ENCODE data around the gene NAPA. TPM values are rescaled to one million over a fixed set of nuclear protein-coding genes. Genes with fewer than 3 reads are reported as not detected.

The NAPA gene
- total RNA-seq, 1 experiment from 2014 or later = 61.3 TPM

DNA sequence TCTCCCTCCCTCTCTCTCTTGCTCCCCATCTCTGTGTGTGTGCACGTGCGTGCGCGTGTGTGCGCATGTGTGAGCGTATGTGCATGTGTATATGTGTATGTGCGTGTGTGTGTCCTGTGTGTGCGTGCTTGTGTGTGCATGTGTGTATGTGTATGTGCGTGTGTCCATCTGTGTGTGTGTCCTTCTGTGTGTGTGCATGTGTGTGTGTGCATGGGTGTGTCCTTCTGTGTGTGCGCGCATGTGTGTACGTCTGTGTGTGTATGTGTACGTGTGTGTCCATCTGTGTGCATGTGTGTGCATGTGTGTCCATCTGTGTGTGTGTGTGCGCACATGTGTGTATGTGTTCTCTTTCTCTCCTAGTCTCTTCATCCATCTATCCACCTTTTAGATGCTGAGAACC, 55.4 kb downstream of the NAPA start:
- H3K4me1 Mint-ChIP-seq = peaks cover 6% of the 10 kb centered on the region
- no peak for ATAC-seq
- 0 out of 2 replicates have a peak, but pooled peaks cover 3% of the 10 kb centered on the region for H3K9me3 Mint-ChIP-seq
- CTCF ChIA-PET = no interaction called here
- no peak overlapping the region for H3K27ac Mint-ChIP-seq
- DNase-seq (ENCODE audit: low spot score) = no peak
- no peak overlapping the region for H3K4me3 Mint-ChIP-seq
- TF ChIP-seq, protein P1, sequence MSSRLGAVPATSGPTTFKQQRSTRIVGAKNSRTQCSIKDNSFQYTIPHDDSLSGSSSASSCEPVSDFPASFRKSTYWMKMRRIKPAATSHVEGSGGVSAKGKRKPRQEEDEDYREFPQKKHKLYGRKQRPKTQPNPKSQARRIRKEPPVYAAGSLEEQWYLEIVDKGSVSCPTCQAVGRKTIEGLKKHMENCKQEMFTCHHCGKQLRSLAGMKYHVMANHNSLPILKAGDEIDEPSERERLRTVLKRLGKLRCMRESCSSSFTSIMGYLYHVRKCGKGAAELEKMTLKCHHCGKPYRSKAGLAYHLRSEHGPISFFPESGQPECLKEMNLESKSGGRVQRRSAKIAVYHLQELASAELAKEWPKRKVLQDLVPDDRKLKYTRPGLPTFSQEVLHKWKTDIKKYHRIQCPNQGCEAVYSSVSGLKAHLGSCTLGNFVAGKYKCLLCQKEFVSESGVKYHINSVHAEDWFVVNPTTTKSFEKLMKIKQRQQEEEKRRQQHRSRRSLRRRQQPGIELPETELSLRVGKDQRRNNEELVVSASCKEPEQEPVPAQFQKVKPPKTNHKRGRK (CRISPR knock-in tag; IDR thresholded peaks at IDR 0.05; ENCODE audit: borderline replicate concordance) = no peak
- TF ChIP-seq, protein P2, sequence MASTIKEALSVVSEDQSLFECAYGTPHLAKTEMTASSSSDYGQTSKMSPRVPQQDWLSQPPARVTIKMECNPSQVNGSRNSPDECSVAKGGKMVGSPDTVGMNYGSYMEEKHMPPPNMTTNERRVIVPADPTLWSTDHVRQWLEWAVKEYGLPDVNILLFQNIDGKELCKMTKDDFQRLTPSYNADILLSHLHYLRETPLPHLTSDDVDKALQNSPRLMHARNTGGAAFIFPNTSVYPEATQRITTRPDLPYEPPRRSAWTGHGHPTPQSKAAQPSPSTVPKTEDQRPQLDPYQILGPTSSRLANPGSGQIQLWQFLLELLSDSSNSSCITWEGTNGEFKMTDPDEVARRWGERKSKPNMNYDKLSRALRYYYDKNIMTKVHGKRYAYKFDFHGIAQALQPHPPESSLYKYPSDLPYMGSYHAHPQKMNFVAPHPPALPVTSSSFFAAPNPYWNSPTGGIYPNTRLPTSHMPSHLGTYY (CRISPR knock-in tag; IDR thresholded peaks at IDR 0.05) = no peak
- TF ChIP-seq NFE2L1 (CRISPR knock-in tag; IDR thresholded peaks at IDR 0.05) (no peak), GTF2I (CRISPR knock-in tag; conservative IDR thresholded peaks at IDR 0.05) (no peak), SMAD4 (CRISPR knock-in tag; IDR thresholded peaks at IDR 0.05) (no peak), ARID4B (CRISPR knock-in tag; IDR thresholded peaks at IDR 0.05; ENCODE audit: borderline replicate concordance) (no peak), ZNF121 (CRISPR knock-in tag; IDR thresholded peaks at IDR 0.05) (no peak), TEAD4 (CRISPR knock-in tag; IDR thresholded peaks at IDR 0.05) (no peak)
- TF ChIP-seq, protein P3, sequence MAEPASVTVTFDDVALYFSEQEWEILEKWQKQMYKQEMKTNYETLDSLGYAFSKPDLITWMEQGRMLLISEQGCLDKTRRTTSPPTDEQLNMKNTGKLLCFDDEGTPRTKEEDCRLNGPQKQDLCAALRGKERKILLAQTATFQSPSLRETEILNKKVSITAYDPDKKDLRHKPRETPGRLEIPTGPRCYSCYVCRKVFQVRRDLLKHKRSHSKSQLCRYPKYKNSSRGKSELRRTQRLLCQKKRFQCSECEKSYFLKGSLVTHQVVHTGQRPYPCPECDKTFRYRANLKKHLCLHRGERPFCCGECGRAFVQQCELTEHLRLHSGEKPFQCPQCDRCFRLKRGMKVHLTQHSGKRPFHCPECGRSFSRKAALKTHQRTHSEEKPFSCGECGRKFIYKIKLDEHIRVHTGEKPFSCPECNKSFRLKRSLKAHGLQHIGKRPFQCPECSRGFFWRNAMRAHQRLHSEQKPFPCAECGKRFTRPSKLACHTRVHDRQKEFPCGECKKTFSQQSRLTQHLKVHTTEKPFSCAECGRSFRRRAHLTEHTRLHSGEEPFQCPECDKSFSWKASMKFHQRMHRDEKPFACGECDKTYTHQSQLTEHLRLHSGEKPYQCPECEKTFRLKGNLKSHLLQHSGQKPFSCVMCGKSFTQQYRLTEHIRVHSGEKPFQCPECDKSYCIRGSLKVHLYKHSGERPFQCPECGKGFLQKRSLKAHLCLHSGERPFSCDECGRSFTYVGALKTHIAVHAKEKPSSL (CRISPR knock-in tag; conservative IDR thresholded peaks at IDR 0.05) = no peak
- POLR2A ChIA-PET = no interaction called here
- H3K36me3 Mint-ChIP-seq = peaks cover 4% of the 10 kb centered on the region; the same call in 1 of the 2 replicates
- peaks cover 18% of the 10 kb centered on the region for H3K27me3 Mint-ChIP-seq (ENCODE audit: low read depth)

GRCh38 chr19:47458672-47459071, 56.2 kb downstream of the NAPA start:
- DNase-seq (ENCODE audit: low spot score) = no peak
- POLR2A ChIA-PET = no interaction called here
- TF ChIP-seq, protein P4, sequence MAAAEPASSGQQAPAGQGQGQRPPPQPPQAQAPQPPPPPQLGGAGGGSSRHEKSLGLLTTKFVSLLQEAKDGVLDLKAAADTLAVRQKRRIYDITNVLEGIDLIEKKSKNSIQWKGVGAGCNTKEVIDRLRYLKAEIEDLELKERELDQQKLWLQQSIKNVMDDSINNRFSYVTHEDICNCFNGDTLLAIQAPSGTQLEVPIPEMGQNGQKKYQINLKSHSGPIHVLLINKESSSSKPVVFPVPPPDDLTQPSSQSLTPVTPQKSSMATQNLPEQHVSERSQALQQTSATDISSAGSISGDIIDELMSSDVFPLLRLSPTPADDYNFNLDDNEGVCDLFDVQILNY (CRISPR knock-in tag; IDR thresholded peaks at IDR 0.05) = no peak
- TF ChIP-seq, protein P2 (CRISPR knock-in tag; IDR thresholded peaks at IDR 0.05) = no peak
- TF ChIP-seq, protein P5, sequence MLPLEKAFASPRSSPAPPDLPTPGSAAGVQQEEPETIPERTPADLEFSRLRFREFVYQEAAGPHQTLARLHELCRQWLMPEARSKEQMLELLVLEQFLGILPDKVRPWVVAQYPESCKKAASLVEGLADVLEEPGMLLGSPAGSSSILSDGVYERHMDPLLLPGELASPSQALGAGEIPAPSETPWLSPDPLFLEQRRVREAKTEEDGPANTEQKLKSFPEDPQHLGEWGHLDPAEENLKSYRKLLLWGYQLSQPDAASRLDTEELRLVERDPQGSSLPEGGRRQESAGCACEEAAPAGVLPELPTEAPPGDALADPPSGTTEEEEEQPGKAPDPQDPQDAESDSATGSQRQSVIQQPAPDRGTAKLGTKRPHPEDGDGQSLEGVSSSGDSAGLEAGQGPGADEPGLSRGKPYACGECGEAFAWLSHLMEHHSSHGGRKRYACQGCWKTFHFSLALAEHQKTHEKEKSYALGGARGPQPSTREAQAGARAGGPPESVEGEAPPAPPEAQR (CRISPR knock-in tag; IDR thresholded peaks at IDR 0.05) = no peak
- TF ChIP-seq, protein P6, sequence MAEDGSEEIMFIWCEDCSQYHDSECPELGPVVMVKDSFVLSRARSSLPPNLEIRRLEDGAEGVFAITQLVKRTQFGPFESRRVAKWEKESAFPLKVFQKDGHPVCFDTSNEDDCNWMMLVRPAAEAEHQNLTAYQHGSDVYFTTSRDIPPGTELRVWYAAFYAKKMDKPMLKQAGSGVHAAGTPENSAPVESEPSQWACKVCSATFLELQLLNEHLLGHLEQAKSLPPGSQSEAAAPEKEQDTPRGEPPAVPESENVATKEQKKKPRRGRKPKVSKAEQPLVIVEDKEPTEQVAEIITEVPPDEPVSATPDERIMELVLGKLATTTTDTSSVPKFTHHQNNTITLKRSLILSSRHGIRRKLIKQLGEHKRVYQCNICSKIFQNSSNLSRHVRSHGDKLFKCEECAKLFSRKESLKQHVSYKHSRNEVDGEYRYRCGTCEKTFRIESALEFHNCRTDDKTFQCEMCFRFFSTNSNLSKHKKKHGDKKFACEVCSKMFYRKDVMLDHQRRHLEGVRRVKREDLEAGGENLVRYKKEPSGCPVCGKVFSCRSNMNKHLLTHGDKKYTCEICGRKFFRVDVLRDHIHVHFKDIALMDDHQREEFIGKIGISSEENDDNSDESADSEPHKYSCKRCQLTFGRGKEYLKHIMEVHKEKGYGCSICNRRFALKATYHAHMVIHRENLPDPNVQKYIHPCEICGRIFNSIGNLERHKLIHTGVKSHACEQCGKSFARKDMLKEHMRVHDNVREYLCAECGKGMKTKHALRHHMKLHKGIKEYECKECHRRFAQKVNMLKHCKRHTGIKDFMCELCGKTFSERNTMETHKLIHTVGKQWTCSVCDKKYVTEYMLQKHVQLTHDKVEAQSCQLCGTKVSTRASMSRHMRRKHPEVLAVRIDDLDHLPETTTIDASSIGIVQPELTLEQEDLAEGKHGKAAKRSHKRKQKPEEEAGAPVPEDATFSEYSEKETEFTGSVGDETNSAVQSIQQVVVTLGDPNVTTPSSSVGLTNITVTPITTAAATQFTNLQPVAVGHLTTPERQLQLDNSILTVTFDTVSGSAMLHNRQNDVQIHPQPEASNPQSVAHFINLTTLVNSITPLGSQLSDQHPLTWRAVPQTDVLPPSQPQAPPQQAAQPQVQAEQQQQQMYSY (CRISPR knock-in tag; IDR thresholded peaks at IDR 0.05) = no peak
- TF ChIP-seq GABPB1 (CRISPR knock-in tag; IDR thresholded peaks at IDR 0.05) (no peak), CDX4 (CRISPR knock-in tag; IDR thresholded peaks at IDR 0.05; ENCODE audit: borderline replicate concordance) (no peak), NFATC4 (CRISPR knock-in tag; IDR thresholded peaks at IDR 0.05) (no peak)

More at GRCh38 chr19:47458672-47459071, 56.2 kb downstream of the NAPA start:
- no peak for ATAC-seq
- H3K4me3 Mint-ChIP-seq = no peak overlapping the region
- H3K27me3 Mint-ChIP-seq (ENCODE audit: low read depth) = peaks cover 21% of the 10 kb centered on the region
- H3K27ac Mint-ChIP-seq = no peak overlapping the region
- CTCF ChIA-PET = no interaction called here
- H3K36me3 Mint-ChIP-seq = peaks cover 4% of the 10 kb centered on the region; the same call in 1 of the 2 replicates
- H3K9me3 Mint-ChIP-seq = 0 out of 2 replicates have a peak, but pooled peaks cover 3% of the 10 kb centered on the region
- H3K4me1 Mint-ChIP-seq = peaks cover 3% of the 10 kb centered on the region; the same call in 1 of the 2 replicates
